Thoracic aorta (tissue), 2 donors: ENCODE data around the gene MTG1. TPM values are rescaled to one million over a fixed set of nuclear protein-coding genes. Genes with fewer than 3 reads are reported as not detected.

Source experiments
- ATAC-seq: fragments of 150-250 bp; one replicate; pipeline ENCODE4 v1.8.0; 2017; ENCODE audit warnings: low read depth; ENCODE audit not compliant: insufficient number of reproducible peaks, low FRiP score
- DNase-seq: peaks from one replicate; pipeline ENCODE4 v3.0.0-alpha.2; 2020; ENCODE audit warnings: low spot score
- H3K27ac ChIP-seq, 2 donors: fragments of 200-600 bp; sonication (generic); 1 replicate in 1 of 2; 2 replicates in 1 of 2; pipeline ENCODE4 v1.5.1; 2016; ENCODE audit warnings: mild to moderate bottlenecking in 2 of 2, moderate library complexity in 2 of 2
- H3K27me3 ChIP-seq: fragments of 200-600 bp; sonication (generic); replicated peaks from 2 replicates; pipeline ENCODE4 v1.6.0; 2016; ENCODE audit warnings: mild to moderate bottlenecking; ENCODE audit not compliant: insufficient read depth
- H3K36me3 ChIP-seq: fragments of 200-600 bp; sonication (generic); one replicate; pipeline ENCODE4 v1.5.1; 2016
- H3K4me1 ChIP-seq, 2 donors: fragments of 200-600 bp; sonication (generic); 1 replicate in 1 of 2; 2 replicates in 1 of 2; pipeline versions ENCODE4 v1.5.1 to v1.6.0; 2016; ENCODE audit warnings: low read depth in 2 of 2, mild to moderate bottlenecking in 1 of 2; ENCODE audit not compliant: control insufficient read depth in 1 of 2
- H3K4me3 ChIP-seq: fragments of 200-600 bp; sonication (generic); 2 replicates; pipeline ENCODE4 v1.5.1; 2016; ENCODE audit warnings: mild to moderate bottlenecking
- H3K9me3 ChIP-seq: fragments of 200-600 bp; sonication (generic); 2 replicates; pipeline ENCODE4 v1.5.1; 2016
- CTCF ChIP-seq: fragments of 200-600 bp; sonication (generic); IDR thresholded peaks from one replicate; pipeline ENCODE4 v1.5.1; 2019; ENCODE audit warnings: antibody characterized with exemption
- total RNA-seq, 2 donors: library from RNA; depleted of rRNA; stranded (reverse); fragments of >200 nt; gene quantifications; one replicate each; pipeline versions ENCODE4 v1.1.0 to v1.2.3, GENCODE V29; 2016

MTG1 gene
- total RNA-seq, 2 donors from 2014 or later = 18.0 to 18.6 TPM

- H3K4me3 ChIP-seq = no peak overlapping the region
- H3K9me3 ChIP-seq = no peaks in the 10 kb centered on the region
- no peak for TF ChIP-seq CTCF
- ATAC-seq (no peak), DNase-seq (no peak)
- no peaks in the 10 kb centered on the region for H3K27me3 ChIP-seq
- no peaks in the 10 kb centered on the region for H3K4me1 ChIP-seq
- H3K27ac ChIP-seq = no peak overlapping the region
- H3K36me3 ChIP-seq = peaks cover 4% of the 10 kb centered on the region
Observed at GRCh38 chr10:133471300-133472109, 77.5 kb downstream of the MTG1 start.

Other genes starting within 250 kb of the MTG1 start
- under 1 TPM; 0.14 to 0.95 TPM for gene KNDC1, start 233.9 kb upstream of the MTG1 start, total RNA-seq
- not detected for gene UTF1, start 163.9 kb upstream of the MTG1 start, total RNA-seq
- gene VENTX, start 156.3 kb upstream of the MTG1 start, total RNA-seq = 1 to 10 TPM; 5.1 to 9.5 TPM
- 10 to 100 TPM in 1 of 2 donors, 1 to 10 TPM in 1; 7.2 to 14.0 TPM for gene ADAM8, start 117.3 kb upstream of the MTG1 start, total RNA-seq
- gene TUBGCP2, start 85.3 kb upstream of the MTG1 start, total RNA-seq = 10 to 100 TPM; 51.2 to 65.5 TPM
- 10 to 100 TPM; 20.0 to 33.2 TPM for gene ZNF511, start 85.2 kb upstream of the MTG1 start, total RNA-seq
- not detected for gene CALY, start 57.3 kb upstream of the MTG1 start, total RNA-seq
- gene PRAP1, start 46.8 kb upstream of the MTG1 start, total RNA-seq = not detected
- gene FUOM, start 36.1 kb upstream of the MTG1 start, total RNA-seq = 10 to 100 TPM; 13.1 to 26.1 TPM
- 10 to 100 TPM; 27.5 to 64.6 TPM for gene ECHS1, start 20.8 kb upstream of the MTG1 start, total RNA-seq
- 1 to 10 TPM; 7.0 to 9.1 TPM for gene PAOX, start 14.9 kb upstream of the MTG1 start, total RNA-seq
- gene SPRN, start 30.5 kb downstream of the MTG1 start, total RNA-seq = not detected
- 10 to 100 TPM; 10.6 to 12.1 TPM for gene SCART1, start 59.8 kb downstream of the MTG1 start, total RNA-seq
- gene CYP2E1, start 133.2 kb downstream of the MTG1 start, total RNA-seq = 1 to 10 TPM; 2.9 to 5.3 TPM
- gene SYCE1, start 171.4 kb downstream of the MTG1 start, total RNA-seq = 1 to 10 TPM in 1 of 2 donors, not detected in 1; 1.8 TPM
- gene FRG2B, start 232.6 kb downstream of the MTG1 start, total RNA-seq = not detected